Neural cell (in vitro differentiated cells): ENCODE results near the gene C3orf38. TPM values are rescaled to one million over a fixed set of nuclear protein-coding genes. Genes with fewer than 3 reads are reported as not detected.

Source experiments
- H2AFZ ChIP-seq: fragments of 200-600, 300-800 bp; sonication (generic), shearing (Covaris generic); 2 replicates; pipeline ENCODE4 v1.6.0; 2014; ENCODE audit warnings: low read depth, mild to moderate bottlenecking, antibody characterized with exemption, low read length, moderate library complexity
- H3F3A ChIP-seq: fragments of 200-600 bp; shearing (Covaris generic); 2 replicates; pipeline ENCODE4 v1.6.1; 2016; ENCODE audit warnings: mild to moderate bottlenecking, moderate library complexity, mixed read lengths, antibody characterized with exemption, low read length; ENCODE audit not compliant: insufficient read depth, poor library complexity, severe bottlenecking
- H3K27ac ChIP-seq: fragments of 200-600, 300-800 bp; sonication (generic), shearing (Covaris generic); 2 replicates; pipeline ENCODE4 v1.5.1; 2014; ENCODE audit warnings: mild to moderate bottlenecking, low read length, moderate library complexity
- H3K27me3 ChIP-seq: fragments of 300-800, 200-600 bp; sonication (generic), shearing (Covaris generic); 2 replicates; pipeline ENCODE4 v1.6.0; 2014; ENCODE audit warnings: mild to moderate bottlenecking, low read depth, low read length, moderate library complexity; ENCODE audit not compliant: insufficient read depth
- H3K36me3 ChIP-seq: fragments of 300-800, 200-600 bp; sonication (generic), shearing (Covaris generic); 2 replicates; pipeline ENCODE4 v1.5.1; 2014; ENCODE audit warnings: mild to moderate bottlenecking, antibody characterized with exemption, low read length, moderate library complexity; ENCODE audit not compliant: insufficient read depth
- H3K4me2 ChIP-seq: fragments of 300-800, 200-600 bp; sonication (generic), shearing (Covaris generic); 2 replicates; pipeline ENCODE4 v1.6.0; 2014; ENCODE audit warnings: mild to moderate bottlenecking, low read length
- H3K4me3 ChIP-seq: fragments of 300-800, 200-600 bp; sonication (generic), shearing (Covaris generic); 2 replicates; pipeline ENCODE4 v1.5.1; 2014; ENCODE audit warnings: mild to moderate bottlenecking, low read length, moderate library complexity
- H3K79me2 ChIP-seq: fragments of 200-600 bp; shearing (Covaris generic); replicated peaks from 2 replicates; pipeline ENCODE4 v1.6.0; 2014; ENCODE audit warnings: mild to moderate bottlenecking, low read length, moderate library complexity; ENCODE audit not compliant: insufficient read depth
- H3K9ac ChIP-seq: fragments of 300-800, 200-600 bp; sonication (generic), shearing (Covaris generic); 2 replicates; pipeline ENCODE4 v1.6.1; 2016; ENCODE audit warnings: mild to moderate bottlenecking, low read length, mixed read lengths
- H3K9me2 ChIP-seq: fragments of 200-600 bp; shearing (Covaris generic); 2 replicates; pipeline ENCODE4 v1.6.1; 2016; ENCODE audit warnings: mild to moderate bottlenecking, low read length, mixed read lengths; ENCODE audit not compliant: insufficient read depth
- H3K9me3 ChIP-seq: fragments of 200-600, 300-800 bp; sonication (generic), shearing (Covaris generic); 2 replicates; pipeline ENCODE4 v1.6.1; 2016; ENCODE audit warnings: mild to moderate bottlenecking, mixed run types, low read length, moderate library complexity, mixed read lengths
- H4K20me1 ChIP-seq: fragments of 200-600 bp; shearing (Covaris generic); 2 replicates; pipeline ENCODE4 v1.6.1; 2016; ENCODE audit warnings: mild to moderate bottlenecking, mixed run types; ENCODE audit not compliant: insufficient read depth
- CTCF ChIP-seq: fragments of 450-650 bp; IDR thresholded peaks from 2 replicates; pipeline ENCODE4 v1.5.1; 2014; ENCODE audit warnings: antibody characterized with exemption, mild to moderate bottlenecking, moderate library complexity; ENCODE audit not compliant: poor library complexity, severe bottlenecking
- EP300 ChIP-seq: fragments of 450-650 bp; conservative IDR thresholded peaks from 2 replicates; pipeline ENCODE4 v1.6.1; 2014; ENCODE audit warnings: antibody characterized with exemption, mild to moderate bottlenecking, moderate library complexity; ENCODE audit not compliant: poor library complexity, severe bottlenecking
- EZH2 ChIP-seq: fragments of 200-600, 300-800 bp; shearing (Covaris generic), sonication (generic); IDR thresholded peaks from 2 replicates; pipeline ENCODE4 v1.6.1; 2014; ENCODE audit warnings: antibody characterized with exemption, low read length, borderline replicate concordance, mild to moderate bottlenecking; ENCODE audit not compliant: insufficient read depth, poor library complexity, severe bottlenecking
- MXI1 ChIP-seq: fragments of 450-650 bp; conservative IDR thresholded peaks from 2 replicates; pipeline ENCODE4 v1.6.1; 2014; ENCODE audit warnings: antibody characterized with exemption, mild to moderate bottlenecking; ENCODE audit not compliant: poor library complexity, severe bottlenecking
- POLR2AphosphoS5 ChIP-seq: IDR thresholded peaks from 2 replicates; pipeline ENCODE4 v1.6.1; 2012
- RAD21 ChIP-seq: fragments of 450-650 bp; conservative IDR thresholded peaks from 2 replicates; pipeline ENCODE4 v1.6.1; 2014; ENCODE audit warnings: antibody characterized with exemption, mild to moderate bottlenecking, moderate library complexity
- REST ChIP-seq: IDR thresholded peaks from 2 replicates; pipeline ENCODE4 v1.6.1; 2012; ENCODE audit warnings: borderline replicate concordance
- SMC3 ChIP-seq: fragments of 450-650 bp; conservative IDR thresholded peaks from 2 replicates; pipeline ENCODE4 v1.6.1; 2014; ENCODE audit warnings: antibody characterized with exemption, mild to moderate bottlenecking, moderate library complexity; ENCODE audit not compliant: poor library complexity
- TAF1 ChIP-seq: IDR thresholded peaks from 2 replicates; pipeline ENCODE4 v1.6.1; 2012; ENCODE audit warnings: low read depth
- polyA plus RNA-seq: library from polyadenylated mRNA; depleted of rRNA; stranded (reverse); fragments of >200 nt; gene quantifications from 2 replicates; pipeline ENCODE4 v1.2.3, GENCODE V29; 2014

C3orf38 gene
- polyA plus RNA-seq, 1 donor from 2014 or later = 34.2 TPM

- Histone ChIP-seq H3K36me3 (no peaks in the 10 kb centered on the region), H3K9me2 (no peaks in the 10 kb centered on the region), H2AFZ (no peak overlapping the region), H3K9ac (no peak overlapping the region), H3K4me2 (no peak overlapping the region), H3K4me3 (no peak overlapping the region), H3K27me3 (no peaks in the 10 kb centered on the region), H3K9me3 (no peaks in the 10 kb centered on the region), H4K20me1 (no peaks in the 10 kb centered on the region), H3F3A (no peaks in the 10 kb centered on the region), H3K79me2 (no peaks in the 10 kb centered on the region), H3K27ac (no peak overlapping the region)
- TF ChIP-seq CTCF (no peak), POLR2AphosphoS5 (no peak), RAD21 (no peak), EZH2 (no peak), REST (no peak), TAF1 (no peak), SMC3 (no peak)
Measured at GRCh38 chr3:88105325-88105724, 44.4 kb upstream of the C3orf38 start.

GRCh38 chr3:88112289-88112688 is 37.5 kb upstream of the C3orf38 start:
- H4K20me1 ChIP-seq = no peaks in the 10 kb centered on the region
- TF ChIP-seq SMC3 (no peak), POLR2AphosphoS5 (no peak), CTCF (no peak), REST (no peak), EZH2 (no peak), TAF1 (no peak), MXI1 (no peak), RAD21 (no peak), EP300 (no peak)

More at GRCh38 chr3:88112289-88112688, 37.5 kb upstream of the C3orf38 start:
- Histone ChIP-seq H2AFZ (no peak overlapping the region), H3K4me2 (no peak overlapping the region), H3F3A (no peaks in the 10 kb centered on the region), H3K9me3 (no peaks in the 10 kb centered on the region), H3K4me3 (no peak overlapping the region), H3K9me2 (no peaks in the 10 kb centered on the region), H3K27me3 (no peaks in the 10 kb centered on the region), H3K36me3 (no peaks in the 10 kb centered on the region), H3K27ac (no peak overlapping the region), H3K79me2 (no peaks in the 10 kb centered on the region), H3K9ac (no peak overlapping the region)
